B cell (primary cell): ENCODE measurements around the gene ADAMTS10. TPM values are rescaled to one million over a fixed set of nuclear protein-coding genes. Genes with fewer than 3 reads are reported as not detected.

Experiments
- ATAC-seq: fragments of 200-7000 bp; cut with Tn5 transposase; one replicate; pipeline ENCODE4 v1.10.0; 2021; ENCODE audit warnings: low read depth, mild to moderate bottlenecking, moderate number of reproducible peaks, moderate library complexity
- CTCF ChIA-PET: fragments of 350-600 bp; sonication (Branson Sonifier 250); formaldehyde crosslinking; loops from one replicate; lab custom pipeline; 2021; ENCODE audit warnings: antibody characterized with exemption, inconsistent platforms; lab: Charles Lee
- POLR2A ChIA-PET: fragments of 350-600 bp; sonication (Branson Sonifier 250); formaldehyde crosslinking; loops from one replicate; lab custom pipeline; 2021; ENCODE audit warnings: antibody characterized with exemption; lab: Charles Lee
- DNase-seq: peaks from one replicate; pipeline ENCODE4 v3.0.0; 2013
- H2AFZ ChIP-seq: 2 replicates; pipeline ENCODE4 v1.6.1; 2012; ENCODE audit warnings: mild to moderate bottlenecking, low read depth, low read length; ENCODE audit not compliant: insufficient read depth, poor library complexity, severe bottlenecking
- H3K27ac ChIP-seq, 2 donors: 1 replicate in 1 of 2; 2 replicates in 1 of 2; pipeline ENCODE4 v1.5.1; 2012 to 2013; ENCODE audit warnings: low read length in 2 of 2, mild to moderate bottlenecking in 2 of 2, moderate library complexity in 1 of 2
- H3K27me3 ChIP-seq, 4 experiments: fragments of 200-600 bp in 1 of 4; sonication (generic) in 1 of 4; replicated peaks in 1 of 4; 1 replicate in 2 of 4; 2 replicates in 2 of 4; pipeline versions ENCODE4 v1.6.1 to v1.7.0; 2013 to 2016; ENCODE audit warnings: low read length in 3 of 4, mild to moderate bottlenecking in 2 of 4, mixed read lengths in 1 of 4, moderate library complexity in 1 of 4; ENCODE audit not compliant: insufficient read depth in 4 of 4, control insufficient read depth in 3 of 4; ENCODE audit errors: control extremely low read depth in 1 of 4
- H3K36me3 ChIP-seq, 2 experiments: replicated peaks in 1 of 2; 1 replicate in 1 of 2; 2 replicates in 1 of 2; pipeline versions ENCODE4 v1.6.1 to v1.7.1; 2013; ENCODE audit warnings: low read length in 1 of 2; ENCODE audit not compliant: insufficient read depth in 2 of 2, control insufficient read depth in 1 of 2; ENCODE audit errors: control extremely low read depth in 1 of 2, extremely low read depth in 1 of 2
- H3K4me1 ChIP-seq, 2 donors: fragments of 200-600 bp in 1 of 2; sonication (generic) in 1 of 2; 1 replicate in 1 of 2; 2 replicates in 1 of 2; pipeline versions ENCODE4 v1.5.1 to v1.6.1; 2013 to 2017; ENCODE audit warnings: low read length in 2 of 2; ENCODE audit not compliant: control insufficient read depth in 2 of 2, insufficient read depth in 2 of 2
- H3K4me2 ChIP-seq: replicated peaks from 2 replicates; pipeline ENCODE3; 2012; ENCODE audit warnings: mild to moderate bottlenecking, low read depth, low read length; ENCODE audit not compliant: poor library complexity, severe bottlenecking
- H3K4me3 ChIP-seq, 5 experiments: fragments of 200-600 bp in 1 of 5; sonication (generic) in 1 of 5; 1 replicate in 3 of 5; 2 replicates in 2 of 5; pipeline versions ENCODE4 v1.5.1 to v1.7.0; 2011 to 2016; ENCODE audit warnings: low read length in 4 of 5, mild to moderate bottlenecking in 4 of 5, low read depth in 2 of 5, control low read depth in 1 of 5, moderate library complexity in 1 of 5; ENCODE audit not compliant: insufficient read depth in 1 of 5; ENCODE audit errors: control extremely low read depth in 1 of 5, extremely low read depth in 1 of 5
- H3K79me2 ChIP-seq: fragments of 200-600 bp; sonication (generic); one replicate; pipeline ENCODE4 v1.6.0; 2016; ENCODE audit warnings: low read length; ENCODE audit not compliant: control insufficient read depth, insufficient read depth
- H3K9ac ChIP-seq: fragments of 200-600 bp; sonication (generic); 2 replicates; pipeline ENCODE4 v1.6.1; 2017; ENCODE audit warnings: mild to moderate bottlenecking, low read length, moderate library complexity
- H3K9me3 ChIP-seq, 3 donors: one replicate each; pipeline versions ENCODE4 v1.6.1 to v1.7.1; 2013; ENCODE audit warnings: low read length in 2 of 3; ENCODE audit not compliant: control insufficient read depth in 2 of 3, insufficient read depth in 1 of 3; ENCODE audit errors: control extremely low read depth in 1 of 3
- H4K20me1 ChIP-seq: 2 replicates; pipeline ENCODE4 v1.6.0; 2012; ENCODE audit warnings: mild to moderate bottlenecking, low read length; ENCODE audit not compliant: insufficient read depth, control insufficient read depth, poor library complexity, severe bottlenecking
- H3K27ac Mint-ChIP-seq: one replicate; pipeline ENCODE4 v1.8.0; 2021; ENCODE audit warnings: mixed read lengths
- H3K27me3 Mint-ChIP-seq: one replicate; pipeline ENCODE4 v1.8.0; 2021; ENCODE audit warnings: mixed read lengths
- H3K4me1 Mint-ChIP-seq: one replicate; pipeline ENCODE4 v1.8.0; 2021; ENCODE audit warnings: mixed read lengths
- H3K4me3 Mint-ChIP-seq: one replicate; pipeline ENCODE4 v1.8.0; 2021; ENCODE audit warnings: mixed read lengths
- H3K9me3 Mint-ChIP-seq: one replicate; pipeline ENCODE4 v1.8.0; 2022; ENCODE audit warnings: mixed read lengths; ENCODE audit not compliant: insufficient read depth
- CTCF ChIP-seq: fragments of 200-600 bp; IDR thresholded peaks from one replicate; pipeline ENCODE4 v1.8.0; 2022; ENCODE audit warnings: antibody characterized with exemption, mild to moderate bottlenecking
- EZH2 ChIP-seq: IDR thresholded peaks from 2 replicates; pipeline ENCODE4 v1.6.1; 2012; ENCODE audit warnings: borderline replicate concordance, low read depth, mild to moderate bottlenecking, moderate library complexity, low read length; ENCODE audit not compliant: insufficient read depth, poor library complexity, severe bottlenecking
- WGBS: methylation state at CpG from one replicate; pipeline ENCODE4 v1.1.5; 2013; ENCODE audit warnings: missing lambda C conversion rate; ENCODE audit not compliant: insufficient coverage; 5-methylcytosine and 5-hydroxymethylcytosine counted together
- intact Hi-C: fragments of 100-400 bp; cut with micrococcal nuclease; formaldehyde crosslinking; loops from one replicate; pipeline ENCODE4 v1.10.0; 2022
- polyA plus RNA-seq: library from polyadenylated mRNA; depleted of rRNA; stranded (reverse); fragments of >200 nt; gene quantifications from 2 replicates; pipeline ENCODE4 v1.2.3, GENCODE V29; 2012
- total RNA-seq, 2 donors: library from RNA; stranded (reverse); fragments of 120-200 nt in 1 of 2; gene quantifications; 1 replicate in 1 of 2; 2 replicates in 1 of 2; pipeline versions ENCODE4 v1.2.3 to v1.2.4, GENCODE V29; 2013 to 2022

ADAMTS10 gene
- total and polyA plus RNA-seq, 2 donors (not counting 1 experiment from before 2014, with no cell fraction given) = 0.59 to 1.8 TPM

- CTCF ChIA-PET = interaction anchor here (1.0 kb wide), 1 partner anchor 18 kb away, joined by 3 read pairs; no protein-coding TSS in a partner anchor
- H3K4me3 Mint-ChIP-seq = no peak overlapping the region
- TF ChIP-seq EZH2 (no peak), CTCF (no peak)
- DNase-seq (no peak), ATAC-seq (no peak)
- intact Hi-C loops = no loop called here
- H3K27me3 Mint-ChIP-seq = no peaks in the 10 kb centered on the region
- Histone ChIP-seq H3K4me1 (no peaks in the 10 kb centered on the region), H3K9ac (no peak overlapping the region), H3K27me3 (no peaks in the 10 kb centered on the region), H3K79me2 (peaks cover 33% of the 10 kb centered on the region), H3K9me3 (no peaks in the 10 kb centered on the region), H3K27ac (no peak overlapping the region), H2AFZ (no peak overlapping the region), H4K20me1 (peaks cover 25% of the 10 kb centered on the region), H3K36me3 (peaks cover 0 to 2% of the 10 kb centered on the region in 2 experiments), H3K4me2 (no peak overlapping the region), H3K4me3 (no peak overlapping the region)
- H3K9me3 Mint-ChIP-seq = no peaks in the 10 kb centered on the region
- 39% methylated on average over 1 of the region's 2 CpGs for WGBS
- H3K27ac Mint-ChIP-seq = no peak overlapping the region
- POLR2A ChIA-PET = no interaction called here
- peaks cover 9% of the 10 kb centered on the region for H3K4me1 Mint-ChIP-seq
Observed at GRCh38 chr19:8561075-8561764, 49.3 kb downstream of the ADAMTS10 start.

- Mint-ChIP-seq H3K27ac (no peak overlapping the region), H3K4me3 (no peak overlapping the region), H3K27me3 (no peaks in the 10 kb centered on the region), H3K4me1 (no peaks in the 10 kb centered on the region), H3K9me3 (no peaks in the 10 kb centered on the region)
- Histone ChIP-seq H3K9ac (no peak overlapping the region), H4K20me1 (peaks cover 5% of the 10 kb centered on the region), H3K27ac (no peak overlapping the region), H3K9me3 (no peaks in the 10 kb centered on the region), H3K36me3 (peaks cover 0 to 13% of the 10 kb centered on the region in 2 experiments), H2AFZ (no peak overlapping the region), H3K4me2 (no peak overlapping the region), H3K27me3 (no peaks in the 10 kb centered on the region), H3K79me2 (peaks cover 15% of the 10 kb centered on the region), H3K4me3 (no peak overlapping the region), H3K4me1 (no peaks in the 10 kb centered on the region)
- ATAC-seq = no peak
- ChIA-PET POLR2A (no interaction called here), CTCF (interaction anchor here (1.7 to 3.3 kb wide), 2 partner anchors 20 to 23 kb away, joined by 4 to 13 read pairs; no protein-coding TSS in a partner anchor)
- no peak for DNase-seq
- WGBS = 86% methylated on average over 1 of the region's 2 CpGs
- intact Hi-C loops = no loop called here
- TF ChIP-seq CTCF = no peak
- TF ChIP-seq EZH2 = no peak
Observed at GRCh38 chr19:8558325-8558724, 52.2 kb downstream of the ADAMTS10 start.
